K562 (cell line): ENCODE measurements around the gene NCOA3. TPM values are rescaled to one million over a fixed set of nuclear protein-coding genes. Genes with fewer than 3 reads are reported as not detected.

Source experiments
- ATAC-seq: fragments of 200-7000 bp; cut with Tn5 transposase; 3 replicates; pipeline ENCODE4 v1.9.1; 2020; ENCODE audit warnings: moderate library complexity
- BruUV-seq: library from RNA; stranded (reverse); fragments of 400-500 nt; replicated peaks from 2 replicates; lab custom pipeline; 2021; lab: Mats Ljungman, UMichigan
- CTCF ChIA-PET: fragments of 300-600 bp; formaldehyde crosslinking; extraction: SDS; loops from one replicate; lab custom pipeline; 2021; ENCODE audit warnings: low intra/inter-chr PET ratio; lab: Yijun Ruan, JAX
- POLR2A ChIA-PET: fragments of 300-600, 350-650 bp; sonication (Branson Sonifier 250); formaldehyde crosslinking; extraction: SDS; loops from one replicate; lab custom pipeline; 2021; ENCODE audit warnings: antibody characterized with exemption, inconsistent platforms; lab: Yijun Ruan, JAX
- DNase-seq, 4 experiments: peaks; one replicate each; pipeline versions ENCODE4 v3.0.0 to v3.0.0-alpha.2; 2011 to 2018; ENCODE audit warnings: low spot score in 3 of 4, mixed read lengths in 3 of 4; ENCODE audit errors: extremely low read depth in 1 of 4
- FAIRE-seq: peaks from 2 replicates; lab custom pipeline; 2011; peaks lifted over from hg19 to GRCh38; lab: Jason Lieb, UNC
- H2AFZ ChIP-seq: 2 replicates; pipeline ENCODE4 v1.6.0; 2011; ENCODE audit warnings: low read depth, low read length, control low read depth, inconsistent platforms
- H3K27ac ChIP-seq: fragments of 200-600 bp; 3 replicates; pipeline ENCODE4 v1.8.0; 2011; ENCODE audit warnings: low read depth, mild to moderate bottlenecking, control low read depth, inconsistent platforms, low read length, moderate library complexity, mixed read lengths; ENCODE audit errors: extremely low read depth
- H3K27me3 ChIP-seq, 2 experiments: fragments of 300-600 bp in 1 of 2; 2 replicates in 1 of 2; 3 replicates in 1 of 2; pipeline versions ENCODE4 v1.6.0 to v1.8.0; 2011; ENCODE audit warnings: inconsistent platforms in 2 of 2, low read length in 2 of 2, mild to moderate bottlenecking in 1 of 2, mixed read lengths in 1 of 2, moderate library complexity in 1 of 2; ENCODE audit not compliant: control insufficient read depth in 2 of 2, insufficient read depth in 2 of 2
- H3K36me3 ChIP-seq: fragments of 300-600 bp; 3 replicates; pipeline ENCODE4 v1.8.0; 2011; ENCODE audit warnings: mild to moderate bottlenecking, low read length, inconsistent platforms; ENCODE audit not compliant: control insufficient read depth, insufficient read depth
- H3K4me1 ChIP-seq, 2 experiments: fragments of 200-600 bp in 1 of 2; replicated peaks in 1 of 2; 2 replicates in 1 of 2; 3 replicates in 1 of 2; pipeline versions ENCODE4 v1.5.1 to v1.8.0; 2011; ENCODE audit warnings: inconsistent platforms in 2 of 2, low read length in 2 of 2, mild to moderate bottlenecking in 1 of 2, mixed read lengths in 1 of 2, moderate library complexity in 1 of 2; ENCODE audit not compliant: control insufficient read depth in 2 of 2, insufficient read depth in 2 of 2
- H3K4me2 ChIP-seq: 2 replicates; pipeline ENCODE4 v1.6.1; 2011; ENCODE audit warnings: low read length, control low read depth, inconsistent platforms, mixed read lengths; ENCODE audit not compliant: insufficient read depth
- H3K4me3 ChIP-seq: fragments of 200-600 bp; sonication (generic), shearing (Covaris generic); 2 replicates; pipeline ENCODE4 v1.5.1; 2016; ENCODE audit warnings: control low read depth, inconsistent platforms
- H3K79me2 ChIP-seq: fragments of 200-600 bp; 3 replicates; pipeline ENCODE4 v1.8.0; 2011; ENCODE audit warnings: low read length, inconsistent platforms; ENCODE audit not compliant: control insufficient read depth, insufficient read depth
- H3K9ac ChIP-seq, 2 experiments: 2 replicates each; pipeline versions ENCODE4 v1.6.0 to v1.6.1; 2011; ENCODE audit warnings: low read depth in 2 of 2, low read length in 2 of 2, control low read depth in 1 of 2, inconsistent platforms in 1 of 2, mild to moderate bottlenecking in 1 of 2, mixed read lengths in 1 of 2; ENCODE audit not compliant: insufficient read depth in 1 of 2
- H3K9me1 ChIP-seq: one replicate; pipeline ENCODE4 v1.6.0; 2011; ENCODE audit warnings: inconsistent platforms, mild to moderate bottlenecking, low read length, moderate library complexity; ENCODE audit not compliant: control insufficient read depth, insufficient read depth
- H3K9me3 ChIP-seq: replicated peaks from 2 replicates; pipeline ENCODE4 v1.5.1; 2011; ENCODE audit warnings: low read depth, low read length, inconsistent platforms; ENCODE audit not compliant: control insufficient read depth, insufficient read depth
- H4K20me1 ChIP-seq: replicated peaks from 2 replicates; pipeline ENCODE4 v1.6.1; 2011; ENCODE audit warnings: low read length, inconsistent platforms, mixed read lengths; ENCODE audit not compliant: control insufficient read depth, insufficient read depth
- BCLAF1 ChIP-seq, 2 experiments: fragments of 450-650 bp in 1 of 2; IDR thresholded peaks; 2 replicates each; pipeline ENCODE4 v1.6.1; 2011 to 2017; ENCODE audit warnings: low read depth in 2 of 2, antibody characterized with exemption in 1 of 2, borderline replicate concordance in 1 of 2, low read length in 1 of 2, mild to moderate bottlenecking in 1 of 2, mixed read lengths in 1 of 2; ENCODE audit not compliant: control insufficient read depth in 1 of 2
- COPS2 ChIP-seq: fragments of 450-650 bp; conservative IDR thresholded peaks from 2 replicates; pipeline ENCODE4 v1.6.1; 2016; ENCODE audit warnings: mild to moderate bottlenecking, moderate library complexity
- MTA1 ChIP-seq: fragments of 450-650 bp; IDR thresholded peaks from 2 replicates; pipeline ENCODE4 v1.6.1; 2017; ENCODE audit warnings: borderline replicate concordance
- PTTG1 ChIP-seq: fragments of 450-650 bp; IDR thresholded peaks from 2 replicates; pipeline ENCODE4 v1.6.1; 2016; ENCODE audit warnings: low read depth, mild to moderate bottlenecking, missing genetic modification characterization, missing compliant biosample characterization
- RBM25 ChIP-seq: fragments of 200-400 bp; formaldehyde crosslinking; IDR thresholded peaks from 2 replicates; pipeline ENCODE4 v1.6.1; 2018; ENCODE audit warnings: low read length, low read depth, moderate library complexity; ENCODE audit not compliant: severe bottlenecking
- RCOR1 ChIP-seq, 2 experiments: IDR thresholded peaks; 2 replicates each; pipeline ENCODE4 v1.6.1; 2012; ENCODE audit warnings: low read depth in 2 of 2, low read length in 2 of 2, borderline replicate concordance in 1 of 2, improper control_type of control experiment in 1 of 2
- ZBTB11 ChIP-seq, 3 experiments: fragments of 200-800 bp in 1 of 3; fragments of 250-450 bp in 1 of 3; fragments of 450-650 bp in 1 of 3; sonication (Bioruptor Pico) in 1 of 3; sonication (Bioruptor generic) in 1 of 3; formaldehyde crosslinking in 1 of 3; IDR thresholded peaks; 2 replicates each; pipeline versions ENCODE4 v1.6.1 to v1.8.0; 2016 to 2022; ENCODE audit warnings: mild to moderate bottlenecking in 2 of 3, missing genetic modification characterization in 2 of 3, missing compliant biosample characterization in 1 of 3, moderate library complexity in 1 of 3
- ZC3H8 ChIP-seq: fragments of 450-650 bp; IDR thresholded peaks from 2 replicates; pipeline ENCODE4 v1.6.1; 2017
- ZNF133 ChIP-seq: fragments of 250-450 bp; sonication (Bioruptor Pico); IDR thresholded peaks from 2 replicates; pipeline ENCODE4 v1.4.0; 2020; ENCODE audit warnings: mild to moderate bottlenecking
- ZNF431 ChIP-seq: sonication (generic); formaldehyde crosslinking; IDR thresholded peaks from 2 replicates; pipeline ENCODE4 v1.8.0; 2022; ENCODE audit warnings: mild to moderate bottlenecking, missing genetic modification reagents
- WGBS: fragments of 100-300 bp; shearing (Covaris generic); methylation state at CpG from one replicate; pipeline ENCODE4 v1.1.6; 2016; ENCODE audit warnings: low coverage, mixed read lengths; ENCODE audit not compliant: insufficient coverage; ENCODE audit errors: missing lambda C conversion rate; 5-methylcytosine and 5-hydroxymethylcytosine counted together
- in situ Hi-C: fragments of 300-500 bp; cut with MboI; formaldehyde crosslinking; loops from 4 replicates; pipeline ENCODE4 v1.15.0; 2018; ENCODE audit warnings: inconsistent platforms, mixed read lengths
- intact Hi-C: fragments of 100-400 bp; cut with micrococcal nuclease; formaldehyde crosslinking; loops from 2 replicates; pipeline ENCODE4 v1.14.2; 2022
- polyA plus RNA-seq, 8 experiments: library from polyadenylated mRNA; depleted of rRNA in 4 of 8; stranded (reverse) in 5 of 8; unstranded in 3 of 8; fragments of >200 nt; fragmentation: Nextera tagmentation in 2 of 8; fragmentation: Illumina TruSeq in 1 of 8; extraction: Ambion mirVana in 2 of 8; extraction: Trizol in 1 of 8; gene quantifications; 2 replicates each; pipeline versions ENCODE4 v1.2.1 to v1.2.3, GENCODE V29; 2011 to 2014; ENCODE audit warnings: inconsistent platforms in 1 of 8, missing spikeins in 1 of 8
- total RNA-seq, 7 experiments: library from RNA; depleted of rRNA in 6 of 7; stranded (reverse); fragments of >200 nt in 6 of 7; fragmentation: Illumina TruSeq in 2 of 7; extraction: Trizol in 2 of 7; gene quantifications; 2 replicates each; pipeline versions ENCODE4 v1.2.1 to v1.2.3, GENCODE V29; 2011 to 2021; ENCODE audit warnings: low replicate concordance in 1 of 7

The NCOA3 gene
- total and polyA plus RNA-seq, 9 of the 15 experiments (the other 6 are each of a cell fraction or from before 2014, with no cell fraction given) = 3.2 to 24.3 (median 14.4) TPM

GRCh38 chr20:47506850-47507249 is 5.2 kb downstream of the NCOA3 start:
- ChIA-PET CTCF (no interaction called here), POLR2A (interaction anchor here (1.1 kb wide), 1 partner anchor 13 kb away, joined by 3 read pairs; no protein-coding TSS in a partner anchor)
- H3K79me2 ChIP-seq = peaks cover 93% of the 10 kb centered on the region
- no peak for ATAC-seq
- no TSS peak for BruUV-seq
- WGBS = 74% methylated on average over 2 of the region's 2 CpGs
- H3K9ac ChIP-seq = no peak overlapping the region
- no peaks in the 10 kb centered on the region for H3K9me3 ChIP-seq
- no peak overlapping the region for H3K27ac ChIP-seq
- H2AFZ ChIP-seq = no peak overlapping the region
- no peak for FAIRE-seq
- H3K4me2 ChIP-seq = no peak overlapping the region
- peaks cover 3 to 8% of the 10 kb centered on the region in 2 experiments; a peak in 2 of 5 replicates for H3K4me1 ChIP-seq
- H3K36me3 ChIP-seq = peaks cover 4% of the 10 kb centered on the region; the same call in 1 of the 3 replicates
- intact Hi-C loops = no loop called here
- H3K4me3 ChIP-seq = no peak overlapping the region
- H3K9me1 ChIP-seq = no peaks in the 10 kb centered on the region
- in situ Hi-C loops = loop anchor here (10.0 kb wide), 1 partner anchor 118 kb away; no protein-coding TSS in a partner anchor
- no peaks in the 10 kb centered on the region; the same call in 1 of the 2 replicates for H4K20me1 ChIP-seq
- DNase-seq = no peak
- TF ChIP-seq ZC3H8 = no peak
- no peak for TF ChIP-seq RCOR1 (IDR thresholded peaks at IDR 0.05; ENCODE audit: borderline replicate concordance in 1 of 2, low read depth in 2 of 2, low read length in 2 of 2)
- no peak for TF ChIP-seq ZNF133
- no peak for TF ChIP-seq COPS2
- TF ChIP-seq PTTG1 (tag) = no peak
- peak in 1 of 3 experiments; percentile 85; a peak in 2 of 6 replicates for TF ChIP-seq ZBTB11 (CRISPR knock-in tag; IDR thresholded peaks at IDR 0.05)
- no peak for TF ChIP-seq RBM25
- TF ChIP-seq ZNF431 (CRISPR knock-in tag) = no peak
- peak in 1 of 2 experiments; percentile 65; a peak in 1 of 4 replicates for TF ChIP-seq BCLAF1 (IDR thresholded peaks at IDR 0.05; ENCODE audit: borderline replicate concordance in 1 of 2, control insufficient read depth in 1 of 2, low read depth in 2 of 2, low read length in 1 of 2)
- no peak for TF ChIP-seq MTA1
- H3K27me3 ChIP-seq = no peaks in the 10 kb centered on the region
